Renal pelvis (tissue), 3 donors: ENCODE data around the gene VTI1B. TPM values are rescaled to one million over a fixed set of nuclear protein-coding genes. Genes with fewer than 3 reads are reported as not detected.

Source experiments
- polyA plus RNA-seq, 3 donors: library from polyadenylated mRNA; unstranded; fragments of 120-200 nt; gene quantifications; one replicate each; pipeline ENCODE4 v1.2.1, GENCODE V29; 2013; ENCODE audit not compliant: insufficient read length in 3 of 3

VTI1B gene
- polyA plus RNA-seq, 3 donors: 101 to 119 (median 118) TPM

Other genes starting within 250 kb of the VTI1B start
- 1 to 10 TPM; 2.8 to 4.3 (median 2.9) TPM for gene TMEM229B, start 185.9 kb downstream of the VTI1B start, polyA plus RNA-seq
- gene PLEKHH1, start 141.3 kb downstream of the VTI1B start, polyA plus RNA-seq: 10 to 100 TPM; 39.1 to 84.5 (median 77.5) TPM
- gene PIGH, start 74.4 kb downstream of the VTI1B start, polyA plus RNA-seq: 10 to 100 TPM; 37.8 to 44.1 (median 40.5) TPM
- 10 to 100 TPM in 2 of 3 donors, 1 to 10 TPM in 1; 7.7 to 20.6 (median 11.6) TPM for gene ARG2, start 54.7 kb downstream of the VTI1B start, polyA plus RNA-seq
- gene RDH11, start 21.1 kb upstream of the VTI1B start, polyA plus RNA-seq: 100 to 1,000 TPM; 105 to 122 (median 111) TPM
- gene RDH12, start 27.3 kb upstream of the VTI1B start, polyA plus RNA-seq: 1 to 10 TPM in 1 of 3 donors, under 1 TPM in 2; 0.40 to 1.2 (median 0.46) TPM
- 10 to 100 TPM; 15.1 to 20.6 (median 19.6) TPM for gene ZFYVE26, start 142.0 kb upstream of the VTI1B start, polyA plus RNA-seq
- 10 to 100 TPM in 1 of 3 donors, 1 to 10 TPM in 2; 9.8 to 11.0 (median 9.8) TPM for gene RAD51B, start 145.1 kb upstream of the VTI1B start, polyA plus RNA-seq